Gastroesophageal sphincter (tissue), 3 donors: ENCODE measurements around the gene CACNA1D.

Experiments used
- EP300 ChIP-seq: sonication (generic); formaldehyde crosslinking; IDR thresholded peaks from one replicate; pipeline ENCODE4 v1.6.1; 2017; ENCODE audit warnings: antibody characterized with exemption, mild to moderate bottlenecking
- POLR2A ChIP-seq, 2 donors: fragments of 450-650 bp; IDR thresholded peaks; one replicate each; pipeline ENCODE4 v1.6.1; 2017; ENCODE audit warnings: antibody characterized with exemption in 2 of 2, mild to moderate bottlenecking in 2 of 2, moderate library complexity in 1 of 2
- POLR2AphosphoS5 ChIP-seq: sonication (generic); formaldehyde crosslinking; IDR thresholded peaks from one replicate; pipeline ENCODE4 v1.6.1; 2017; ENCODE audit warnings: antibody characterized with exemption
- TF ChIP-seq, protein P1 (sequence below), 4 experiments: fragments of 200-600 bp in 2 of 4; fragments of 450-650 bp in 2 of 4; sonication (generic) in 1 of 4; IDR thresholded peaks; one replicate each; pipeline ENCODE4 v1.5.1; 2017 to 2019; ENCODE audit warnings: antibody characterized with exemption in 4 of 4, mild to moderate bottlenecking in 2 of 4, moderate library complexity in 2 of 4

DNA sequence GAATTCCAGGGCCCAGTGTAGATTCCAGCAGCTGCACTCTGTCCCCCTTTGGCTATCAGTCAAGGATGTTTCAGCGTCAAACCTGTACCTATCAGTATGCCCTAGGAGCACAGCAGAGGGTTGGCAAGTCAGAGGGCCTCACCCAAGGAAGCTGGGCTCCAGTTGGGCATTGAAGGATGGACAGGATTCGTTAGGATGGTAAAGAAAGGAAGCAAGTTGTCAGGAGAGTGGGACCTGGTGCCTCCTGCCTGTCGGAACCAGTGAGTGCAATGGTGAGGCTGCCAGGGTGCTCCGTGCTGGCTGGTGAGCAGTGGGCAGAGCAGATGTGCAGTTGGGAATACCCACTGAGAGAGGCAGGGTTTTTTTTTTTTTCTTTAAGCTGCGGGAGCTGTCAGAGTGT is 194.6 kb downstream of the CACNA1D start:
- TF ChIP-seq, protein P1, sequence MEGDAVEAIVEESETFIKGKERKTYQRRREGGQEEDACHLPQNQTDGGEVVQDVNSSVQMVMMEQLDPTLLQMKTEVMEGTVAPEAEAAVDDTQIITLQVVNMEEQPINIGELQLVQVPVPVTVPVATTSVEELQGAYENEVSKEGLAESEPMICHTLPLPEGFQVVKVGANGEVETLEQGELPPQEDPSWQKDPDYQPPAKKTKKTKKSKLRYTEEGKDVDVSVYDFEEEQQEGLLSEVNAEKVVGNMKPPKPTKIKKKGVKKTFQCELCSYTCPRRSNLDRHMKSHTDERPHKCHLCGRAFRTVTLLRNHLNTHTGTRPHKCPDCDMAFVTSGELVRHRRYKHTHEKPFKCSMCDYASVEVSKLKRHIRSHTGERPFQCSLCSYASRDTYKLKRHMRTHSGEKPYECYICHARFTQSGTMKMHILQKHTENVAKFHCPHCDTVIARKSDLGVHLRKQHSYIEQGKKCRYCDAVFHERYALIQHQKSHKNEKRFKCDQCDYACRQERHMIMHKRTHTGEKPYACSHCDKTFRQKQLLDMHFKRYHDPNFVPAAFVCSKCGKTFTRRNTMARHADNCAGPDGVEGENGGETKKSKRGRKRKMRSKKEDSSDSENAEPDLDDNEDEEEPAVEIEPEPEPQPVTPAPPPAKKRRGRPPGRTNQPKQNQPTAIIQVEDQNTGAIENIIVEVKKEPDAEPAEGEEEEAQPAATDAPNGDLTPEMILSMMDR (IDR thresholded peaks at IDR 0.05), result no peak
- TF ChIP-seq POLR2AphosphoS5, result no peak
- TF ChIP-seq POLR2A (IDR thresholded peaks at IDR 0.05), result no peak
- TF ChIP-seq EP300, result no peak
